Urinary bladder (tissue), 4 donors: ENCODE data around the gene POU2F3. TPM values are rescaled to one million over a fixed set of nuclear protein-coding genes. Genes with fewer than 3 reads are reported as not detected.

Experiments used
- DNase-seq: peaks from one replicate; pipeline ENCODE4 v3.0.0-alpha.2; 2015; ENCODE audit errors: extremely low spot score
- H3K27ac ChIP-seq: one replicate; pipeline ENCODE4 v1.5.1; 2013; ENCODE audit warnings: low read depth, mild to moderate bottlenecking, moderate library complexity
- H3K36me3 ChIP-seq: one replicate; pipeline ENCODE4 v1.6.1; 2013; ENCODE audit warnings: mild to moderate bottlenecking, moderate library complexity; ENCODE audit not compliant: insufficient read depth
- H3K4me1 ChIP-seq: one replicate; pipeline ENCODE4 v1.6.1; 2013; ENCODE audit warnings: mild to moderate bottlenecking, moderate library complexity; ENCODE audit not compliant: insufficient read depth
- H3K4me3 ChIP-seq: one replicate; pipeline ENCODE4 v1.5.1; 2013; ENCODE audit warnings: low read depth, low read length
- WGBS: extraction: QIAGEN DNeasy Blood & Tissue Kit; methylation state at CpG from one replicate; pipeline ENCODE4 v1.1.7; 2013; 5-methylcytosine and 5-hydroxymethylcytosine counted together
- polyA plus RNA-seq: library from polyadenylated mRNA; stranded (reverse); fragments of 200-250 nt; gene quantifications from one replicate; pipeline ENCODE4 v1.2.3, GENCODE V29; 2013
- total RNA-seq: library from RNA; depleted of rRNA; stranded (reverse); fragments of >200 nt; gene quantifications from one replicate; pipeline ENCODE4 v1.2.3, GENCODE V29; 2014
- donor health status: healthy with polysubstance abuse.
- donor health status: healthy.

POU2F3 gene
- total and polyA plus RNA-seq, 2 donors: 0.44 to 0.58 TPM

- 85% methylated on average over 12 of the region's 12 CpGs for WGBS
- peak overlapping the region; percentile 43 for H3K27ac ChIP-seq
- H3K4me1 ChIP-seq: no peaks in the 10 kb centered on the region
- H3K4me3 ChIP-seq: no peak overlapping the region
- DNase-seq: no peak
- H3K36me3 ChIP-seq: no peaks in the 10 kb centered on the region
These were observed 65.3 kb downstream of the POU2F3 start for GRCh38 chr11:120305286-120305685.

DNA sequence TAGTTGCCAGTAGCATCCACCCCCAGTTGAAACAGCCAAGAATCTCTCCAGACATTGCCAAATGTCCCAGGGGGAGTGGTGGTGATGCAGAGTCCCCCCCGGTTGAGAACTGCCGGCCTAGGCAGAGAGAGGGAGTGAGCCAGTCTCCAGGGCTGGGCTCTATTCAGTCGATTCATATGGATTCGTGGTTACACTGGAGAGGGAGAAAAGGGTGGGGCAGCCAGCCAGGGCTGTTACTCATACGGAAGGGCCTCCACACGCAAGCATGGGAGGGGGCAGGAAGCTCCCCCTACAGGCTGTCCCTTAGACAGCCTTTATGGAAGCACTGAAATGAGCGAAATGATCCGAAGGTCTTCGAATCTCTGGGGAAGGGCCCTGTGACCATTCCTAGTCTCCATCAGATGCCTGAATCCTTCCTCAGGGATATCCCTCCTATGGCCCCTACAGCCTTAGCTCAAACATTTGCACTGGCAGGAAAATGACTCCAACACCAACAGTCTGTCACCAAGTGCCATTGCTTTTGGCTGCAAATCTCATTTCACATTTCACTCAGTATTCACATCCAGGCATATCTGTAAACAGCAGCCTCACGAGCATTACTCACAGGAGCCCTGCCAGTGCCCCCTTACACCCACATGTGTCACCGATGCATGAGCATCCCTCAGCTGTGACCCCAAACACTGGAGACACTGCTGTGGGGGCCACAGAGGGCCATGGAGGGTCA lies 66.7 kb downstream of the POU2F3 start:
- DNase-seq: no peak
- Histone ChIP-seq H3K36me3 (no peaks in the 10 kb centered on the region), H3K4me3 (no peak overlapping the region), H3K27ac (peak overlapping the region; percentile 24), H3K4me1 (no peaks in the 10 kb centered on the region)
- 49% methylated on average over 11 of the region's 11 CpGs for WGBS

GRCh38 chr11:120307476-120307875 lies 67.5 kb downstream of the POU2F3 start:
- WGBS: 97% methylated on average over 11 of the region's 11 CpGs
- no peaks in the 10 kb centered on the region for H3K4me1 ChIP-seq
- H3K36me3 ChIP-seq: no peaks in the 10 kb centered on the region
- no peak overlapping the region for H3K27ac ChIP-seq
- H3K4me3 ChIP-seq: no peak overlapping the region
- DNase-seq: no peak

DNA sequence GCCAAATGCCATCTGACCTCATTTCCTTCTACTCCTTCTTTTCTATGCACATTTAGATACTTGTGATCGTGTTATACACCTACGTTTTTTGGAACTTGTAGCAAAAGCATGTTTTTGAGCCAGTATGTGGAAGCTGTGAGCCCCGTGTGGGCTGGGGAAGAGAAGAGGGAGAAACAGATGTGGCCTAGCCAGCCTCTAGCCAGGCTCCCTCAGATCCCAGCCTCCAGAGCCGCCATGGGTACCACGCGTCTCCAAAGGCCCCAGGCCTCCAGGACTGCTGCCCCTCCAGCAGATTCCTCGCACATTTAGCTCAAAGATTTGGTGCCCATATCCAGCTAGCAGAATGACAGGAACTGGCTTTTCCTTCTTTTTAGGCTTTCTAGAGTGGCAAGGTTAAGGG lies 68.1 kb downstream of the POU2F3 start:
- Histone ChIP-seq H3K27ac (no peak overlapping the region), H3K4me3 (no peak overlapping the region), H3K36me3 (no peaks in the 10 kb centered on the region), H3K4me1 (no peaks in the 10 kb centered on the region)
- 89% methylated on average over 7 of the region's 7 CpGs for WGBS
- DNase-seq: no peak

DNA sequence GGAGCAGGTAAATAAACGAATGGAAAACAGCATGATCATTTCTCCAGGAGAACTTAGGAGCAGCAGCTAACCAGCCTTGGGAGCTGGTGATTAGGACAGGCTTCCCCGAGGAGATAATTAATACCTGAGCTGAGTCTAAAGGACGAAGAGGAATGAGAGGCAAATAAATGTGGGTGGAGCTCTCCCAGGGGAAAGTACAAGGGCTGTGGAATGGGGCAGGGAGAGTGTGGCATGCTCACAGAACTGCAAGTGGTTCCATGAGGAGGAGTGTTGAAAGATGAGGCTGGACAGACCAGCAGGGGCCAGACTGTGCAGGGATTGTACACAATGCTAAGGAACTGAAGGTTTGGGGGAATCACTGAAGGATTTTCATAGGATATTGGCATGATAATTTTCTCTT lies 70.9 kb downstream of the POU2F3 start:
- Histone ChIP-seq H3K27ac (no peak overlapping the region), H3K4me3 (no peak overlapping the region), H3K4me1 (no peaks in the 10 kb centered on the region), H3K36me3 (no peaks in the 10 kb centered on the region)
- no peak for DNase-seq
- WGBS: 77% methylated on average over 3 of the region's 3 CpGs

GRCh38 chr11:120314861-120315260 lies 74.9 kb downstream of the POU2F3 start:
- WGBS: 87% methylated on average over 3 of the region's 3 CpGs
- no peak overlapping the region for H3K27ac ChIP-seq
- no peak for DNase-seq
- no peak overlapping the region for H3K4me3 ChIP-seq
- H3K4me1 ChIP-seq: no peaks in the 10 kb centered on the region
- H3K36me3 ChIP-seq: no peaks in the 10 kb centered on the region

DNA sequence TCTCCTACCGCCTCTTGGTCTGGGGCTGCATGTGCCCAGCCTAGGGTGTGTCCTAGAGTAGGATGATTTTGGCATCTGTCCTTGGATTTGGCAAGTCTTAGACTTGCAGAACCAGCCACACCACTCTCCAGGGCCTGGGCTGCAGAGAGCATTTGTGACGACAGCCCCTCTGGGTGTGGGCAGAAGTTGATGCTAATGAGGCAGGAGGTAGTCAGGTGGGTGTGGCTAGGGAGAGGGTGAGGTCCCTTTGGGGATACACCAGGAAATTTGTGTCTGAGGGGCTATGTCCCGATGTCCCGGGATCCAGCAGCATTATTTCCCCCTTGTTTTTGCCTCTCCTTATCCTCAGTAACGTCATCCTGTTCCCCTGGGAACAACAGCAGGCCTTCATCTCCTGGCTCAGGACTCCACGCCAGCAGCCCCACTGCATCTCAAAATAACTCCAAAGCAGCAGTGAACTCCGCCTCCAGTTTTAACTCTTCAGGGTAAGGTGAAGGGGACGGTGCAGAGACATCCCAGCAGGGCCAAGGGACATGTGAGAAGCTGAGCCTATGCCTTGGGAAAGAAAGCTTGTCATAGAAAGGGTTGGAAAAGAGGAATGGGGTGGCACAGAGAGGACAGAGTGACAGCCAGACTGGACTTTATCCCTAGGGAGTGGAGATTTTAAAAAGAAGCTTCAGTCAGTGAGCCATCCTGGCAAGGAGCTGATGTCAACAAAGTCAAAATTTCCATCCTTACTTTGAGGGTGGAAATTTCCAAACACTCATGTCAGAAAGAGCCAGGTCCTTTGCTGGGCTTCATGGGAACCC lies 77.1 kb downstream of the POU2F3 start:
- DNase-seq: no peak
- H3K27ac ChIP-seq: peak overlapping the region; percentile 62
- no peaks in the 10 kb centered on the region for H3K36me3 ChIP-seq
- WGBS: 11% methylated on average over 8 of the region's 8 CpGs
- no peak overlapping the region for H3K4me3 ChIP-seq
- no peaks in the 10 kb centered on the region for H3K4me1 ChIP-seq

GRCh38 chr11:120317689-120318480 lies 77.9 kb downstream of the POU2F3 start:
- 84% methylated on average over 10 of the region's 10 CpGs for WGBS
- Histone ChIP-seq H3K36me3 (no peaks in the 10 kb centered on the region), H3K4me3 (no peak overlapping the region), H3K27ac (peak overlapping the region; percentile 62), H3K4me1 (no peaks in the 10 kb centered on the region)
- no peak for DNase-seq

DNA sequence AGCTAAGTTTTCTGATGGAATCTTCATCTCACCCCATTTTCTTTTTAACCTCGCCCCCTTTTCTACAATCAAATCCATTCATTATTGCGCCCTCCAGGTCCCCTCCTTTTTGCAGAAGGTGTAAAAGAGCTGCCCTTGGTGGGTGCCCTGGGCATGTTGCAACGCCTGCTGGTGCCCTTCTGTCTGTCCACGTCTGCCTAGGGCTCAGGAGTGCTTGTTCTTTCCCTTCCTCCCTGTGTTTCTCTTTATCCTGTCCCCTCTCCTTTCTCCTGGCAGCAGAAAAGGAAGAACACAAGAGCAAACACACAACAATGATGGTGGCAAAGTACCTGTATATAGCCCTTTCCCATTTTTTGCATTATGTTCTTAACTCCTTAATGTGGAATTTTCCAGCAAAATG lies 79.0 kb downstream of the POU2F3 start:
- H3K4me1 ChIP-seq: no peaks in the 10 kb centered on the region
- no peak for DNase-seq
- no peak overlapping the region for H3K4me3 ChIP-seq
- 86% methylated on average over 4 of the region's 4 CpGs for WGBS
- no peaks in the 10 kb centered on the region for H3K36me3 ChIP-seq
- H3K27ac ChIP-seq: no peak overlapping the region

DNA sequence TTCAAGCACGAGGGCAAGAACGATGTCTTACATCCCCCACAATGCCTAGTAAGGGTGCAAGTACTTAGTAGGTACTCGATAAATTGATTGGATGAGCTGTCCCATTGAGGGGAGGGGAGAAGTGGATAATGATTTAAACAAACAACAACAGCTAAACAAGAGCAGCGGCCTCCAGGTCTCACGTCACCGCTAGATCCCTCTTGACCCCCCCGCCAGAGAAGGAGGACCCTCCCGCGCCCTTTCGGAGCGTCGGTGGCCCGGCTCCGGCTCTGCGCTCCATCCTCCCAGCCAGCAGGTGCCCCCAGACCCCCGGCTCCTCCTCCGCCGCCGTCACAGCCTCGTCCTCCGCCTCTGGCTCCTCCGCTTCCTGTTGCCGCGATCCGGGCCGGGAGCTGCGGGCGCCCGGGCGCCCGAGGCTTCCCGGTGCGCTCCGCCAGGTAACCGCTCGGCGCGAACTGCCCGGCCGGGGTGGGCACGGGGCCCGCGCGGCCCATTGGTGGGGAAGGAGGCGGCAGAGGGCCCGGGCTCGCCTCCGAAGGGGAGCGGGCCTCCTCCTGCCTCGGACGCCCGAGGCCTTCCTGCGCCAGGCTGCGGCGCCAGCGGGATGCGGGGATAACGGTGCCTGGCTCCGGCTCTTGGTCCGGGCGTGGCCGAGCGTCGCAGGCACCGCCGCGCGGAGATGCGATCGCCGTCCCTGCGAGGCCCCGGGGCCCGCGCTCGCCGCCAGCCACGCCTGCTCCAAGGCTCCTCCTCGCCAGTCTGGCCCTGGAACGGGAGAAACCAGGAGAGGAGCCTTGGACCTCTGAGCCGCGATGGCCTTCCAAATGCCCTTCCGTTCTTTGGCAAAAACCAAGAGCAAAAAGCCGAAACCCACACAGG lies 85.2 kb downstream of the POU2F3 start, which contains the start of gene TLCD5:
Gene TLCD5, plus strand, starts transcription at position 368 of the 879 bp plus-strand sequence. CDS start 2,143 bp downstream, outside the sequence.
- H3K27ac ChIP-seq: peak within 1 kb of the TSS; percentile 94
- no peak for DNase-seq
- H3K36me3 ChIP-seq: no peaks in the 10 kb centered on the region
- no peaks in the 10 kb centered on the region for H3K4me1 ChIP-seq
- H3K4me3 ChIP-seq: peak within 1 kb of the TSS; percentile 81
- 1% methylated on average over 84 of the region's 84 CpGs for WGBS

- WGBS: 46% methylated on average over 3 of the region's 3 CpGs
- no peaks in the 10 kb centered on the region for H3K4me1 ChIP-seq
- DNase-seq: no peak
- no peak overlapping the region for H3K4me3 ChIP-seq
- H3K36me3 ChIP-seq: no peaks in the 10 kb centered on the region
- no peak overlapping the region for H3K27ac ChIP-seq
These were observed 86.3 kb downstream of the POU2F3 start for GRCh38 chr11:120326228-120326627.

- no peaks in the 10 kb centered on the region for H3K36me3 ChIP-seq
- H3K4me3 ChIP-seq: no peak overlapping the region
- no peak overlapping the region for H3K27ac ChIP-seq
- H3K4me1 ChIP-seq: no peaks in the 10 kb centered on the region
- WGBS: 24% methylated on average over 4 of the region's 4 CpGs
- no peak for DNase-seq
These were observed 86.9 kb downstream of the POU2F3 start for GRCh38 chr11:120326845-120327281.

DNA sequence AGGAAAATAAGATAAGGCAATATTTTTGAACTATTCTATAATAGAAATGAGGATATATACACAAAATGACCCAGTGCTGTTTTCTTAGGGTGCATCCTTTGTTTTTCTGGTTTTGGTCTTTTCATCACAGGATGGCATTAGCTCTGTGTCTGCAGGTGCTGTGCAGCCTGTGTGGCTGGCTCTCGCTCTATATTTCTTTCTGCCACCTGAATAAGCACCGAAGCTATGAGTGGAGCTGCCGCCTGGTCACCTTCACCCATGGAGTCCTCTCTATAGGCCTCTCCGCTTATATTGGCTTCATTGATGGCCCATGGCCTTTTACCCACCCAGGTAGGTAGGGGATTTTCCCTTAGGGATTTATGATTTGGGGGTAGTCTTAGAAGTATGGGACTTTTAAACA lies 87.4 kb downstream of the POU2F3 start:
- Histone ChIP-seq H3K27ac (no peak overlapping the region), H3K4me1 (no peaks in the 10 kb centered on the region), H3K4me3 (no peak overlapping the region), H3K36me3 (no peaks in the 10 kb centered on the region)
- 79% methylated on average over 4 of the region's 4 CpGs for WGBS
- DNase-seq: no peak
